AG04450 (cell line): ENCODE results near the gene CACNG6. TPM values are rescaled to one million over a fixed set of nuclear protein-coding genes. Genes with fewer than 3 reads are reported as not detected.

ENCODE experiments used
- CTCF ChIA-PET: fragments of 300-600, 350-600 bp; formaldehyde crosslinking; extraction: SDS; loops from one replicate; lab custom pipeline; 2022; ENCODE audit warnings: antibody characterized with exemption, inconsistent platforms; lab: Charles Lee
- POLR2A ChIA-PET: fragments of 350-600 bp; formaldehyde crosslinking; extraction: SDS; loops from one replicate; lab custom pipeline; 2021; ENCODE audit warnings: antibody characterized with exemption, inconsistent platforms; lab: Yijun Ruan, JAX
- DNase-seq: peaks from one replicate; pipeline ENCODE4 v3.0.0-alpha.2; 2011; ENCODE audit warnings: low read depth, low spot score
- H3K27ac ChIP-seq: one replicate; pipeline ENCODE4 v1.5.1; 2012; ENCODE audit warnings: low read depth, low read length, control low read depth
- H3K27me3 ChIP-seq: one replicate; pipeline ENCODE4 v1.6.0; 2012; ENCODE audit warnings: low read length; ENCODE audit not compliant: control insufficient read depth, insufficient read depth
- H3K4me3 ChIP-seq: 2 replicates; pipeline ENCODE4 v1.5.1; 2011; ENCODE audit warnings: mild to moderate bottlenecking, low read depth, low read length, control low read depth
- H3K9me3 ChIP-seq: 2 replicates; pipeline ENCODE4 v1.5.1; 2012; ENCODE audit warnings: low read length; ENCODE audit not compliant: control insufficient read depth, insufficient read depth
- polyA plus RNA-seq: library from polyadenylated mRNA; depleted of rRNA; stranded (reverse); fragments of >200 nt; gene quantifications from 2 replicates; pipeline ENCODE4 v1.2.3, GENCODE V29; 2011
- TF ChIP-seq, protein P1 (sequence below): IDR thresholded peaks from 2 replicates; pipeline ENCODE4 v1.5.1; 2011; ENCODE audit warnings: low read depth, low read length, control low read depth, inconsistent platforms

Gene CACNG6
- polyA plus RNA-seq, 1 experiment, result 0.19 TPM

DNA sequence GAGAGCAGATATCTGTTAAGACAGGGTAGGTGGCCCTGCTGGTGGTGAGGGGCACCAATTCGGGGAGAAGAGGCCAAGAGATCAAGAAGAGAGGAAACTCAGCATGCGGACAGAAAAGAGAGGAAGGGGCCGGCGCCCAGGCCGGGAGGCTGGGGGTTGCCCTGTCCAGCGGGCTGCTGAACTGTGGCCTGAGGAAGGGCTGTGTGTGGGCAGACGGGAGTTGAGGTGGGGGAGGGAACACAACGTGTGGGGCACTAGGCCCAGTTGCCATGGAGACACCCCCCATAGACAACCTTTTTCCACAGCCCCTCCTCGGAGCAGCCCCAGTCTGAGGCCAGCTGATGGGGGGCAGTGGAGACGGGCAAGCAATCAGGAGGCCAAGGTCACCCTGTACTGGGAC, 31.2 kb upstream of the CACNG6 start:
- DNase-seq, result no peak
- Histone ChIP-seq H3K27ac (peak overlapping the region; percentile 21), H3K9me3 (no peaks in the 10 kb centered on the region), H3K4me3 (peak overlapping the region; percentile 66), H3K27me3 (peaks cover 34% of the 10 kb centered on the region)
- ChIA-PET POLR2A (interaction anchor here (0.6 to 1.0 kb wide), 3 partner anchors 10 to 155 kb away, joined by 3 to 9 read pairs (median 6); partner anchors contain the start of gene MYADM), CTCF (interaction anchor here (0.6 to 0.7 kb wide), 2 partner anchors 51 to 1153 kb away, joined by 5 read pairs; partner anchors contain the start of gene CACNG7)
- TF ChIP-seq, protein P1, sequence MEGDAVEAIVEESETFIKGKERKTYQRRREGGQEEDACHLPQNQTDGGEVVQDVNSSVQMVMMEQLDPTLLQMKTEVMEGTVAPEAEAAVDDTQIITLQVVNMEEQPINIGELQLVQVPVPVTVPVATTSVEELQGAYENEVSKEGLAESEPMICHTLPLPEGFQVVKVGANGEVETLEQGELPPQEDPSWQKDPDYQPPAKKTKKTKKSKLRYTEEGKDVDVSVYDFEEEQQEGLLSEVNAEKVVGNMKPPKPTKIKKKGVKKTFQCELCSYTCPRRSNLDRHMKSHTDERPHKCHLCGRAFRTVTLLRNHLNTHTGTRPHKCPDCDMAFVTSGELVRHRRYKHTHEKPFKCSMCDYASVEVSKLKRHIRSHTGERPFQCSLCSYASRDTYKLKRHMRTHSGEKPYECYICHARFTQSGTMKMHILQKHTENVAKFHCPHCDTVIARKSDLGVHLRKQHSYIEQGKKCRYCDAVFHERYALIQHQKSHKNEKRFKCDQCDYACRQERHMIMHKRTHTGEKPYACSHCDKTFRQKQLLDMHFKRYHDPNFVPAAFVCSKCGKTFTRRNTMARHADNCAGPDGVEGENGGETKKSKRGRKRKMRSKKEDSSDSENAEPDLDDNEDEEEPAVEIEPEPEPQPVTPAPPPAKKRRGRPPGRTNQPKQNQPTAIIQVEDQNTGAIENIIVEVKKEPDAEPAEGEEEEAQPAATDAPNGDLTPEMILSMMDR, result no peak

DNA sequence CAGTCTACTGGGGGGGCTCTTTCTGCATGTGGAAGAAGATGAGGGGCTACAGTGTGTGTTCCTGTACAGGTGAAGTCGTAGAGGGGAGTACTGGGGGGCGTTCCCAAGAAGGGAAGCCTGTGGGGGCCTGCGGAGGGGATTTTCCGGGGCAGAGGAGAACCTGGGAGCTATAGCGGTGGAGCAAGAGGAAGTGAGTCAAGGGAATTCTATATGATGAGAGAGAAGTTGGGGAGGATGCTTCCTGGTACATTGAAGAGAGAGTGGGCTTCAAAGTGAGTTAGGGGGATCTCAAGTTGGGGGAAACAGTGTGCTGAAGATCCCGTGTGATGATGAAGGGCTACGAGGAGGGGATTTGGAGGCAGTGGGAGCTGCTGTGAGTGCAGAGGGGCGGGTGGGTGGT, 30.6 kb upstream of the CACNG6 start:
- ChIA-PET POLR2A (interaction anchor here (0.8 to 1.0 kb wide), 2 partner anchors 93 to 154 kb away, joined by 3 to 9 read pairs; partner anchors contain the start of gene MYADM), CTCF (interaction anchor here (0.6 kb wide), 1 partner anchor 152 kb away, joined by 8 read pairs; no protein-coding TSS in a partner anchor)
- H3K27me3 ChIP-seq, result peaks cover 38% of the 10 kb centered on the region
- no peak for DNase-seq
- H3K9me3 ChIP-seq, result no peaks in the 10 kb centered on the region
- peak overlapping the region; percentile 66 for H3K4me3 ChIP-seq
- TF ChIP-seq, protein P1, result no peak
- H3K27ac ChIP-seq, result peak overlapping the region; percentile 31

DNA sequence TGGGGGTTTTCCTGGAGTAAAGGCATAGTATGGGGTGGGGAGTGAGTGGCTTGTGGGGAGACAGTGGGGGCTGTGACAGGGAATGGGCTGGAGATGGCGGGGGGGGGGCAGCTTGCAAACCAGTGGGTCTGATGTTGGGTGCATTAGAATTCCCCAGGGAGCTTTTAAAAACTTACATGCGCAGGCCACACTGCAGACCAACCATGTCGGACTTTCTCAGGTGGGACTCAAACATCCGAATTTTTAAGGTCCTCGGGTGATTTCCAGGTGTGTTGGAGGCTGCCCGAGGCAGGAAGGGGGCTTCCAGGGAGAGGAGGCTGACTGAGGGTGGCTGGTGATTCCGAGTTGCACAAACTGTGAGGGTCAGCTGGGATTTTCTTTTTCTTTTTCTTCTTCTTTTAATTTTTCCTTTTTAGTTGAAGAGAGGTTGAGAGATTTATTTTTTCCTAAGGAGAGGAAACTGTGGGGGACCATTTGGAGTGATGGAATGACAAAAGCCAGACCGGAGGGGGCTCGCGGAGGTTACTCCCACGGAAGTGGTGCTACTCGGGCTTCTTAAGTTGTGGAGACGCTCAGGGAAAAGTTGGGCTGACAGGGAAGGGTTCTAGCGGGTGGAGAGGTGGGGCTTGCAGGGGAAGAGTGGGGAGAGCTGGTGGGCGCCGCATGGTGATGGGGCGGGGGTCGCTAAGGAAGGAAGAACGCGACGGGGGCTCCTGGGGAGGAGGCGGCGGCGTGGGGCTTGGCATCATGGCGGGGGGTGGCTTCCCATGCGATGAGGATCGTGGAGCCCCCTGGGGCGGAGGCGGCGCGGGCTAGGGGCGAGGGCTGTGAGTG, 29.7 kb upstream of the CACNG6 start:
- CTCF ChIA-PET, result interaction anchor here (0.6 kb wide), 1 partner anchor 153 kb away, joined by 8 read pairs; no protein-coding TSS in a partner anchor
- H3K4me3 ChIP-seq, result peak overlapping the region; percentile 66
- POLR2A ChIA-PET, result interaction anchor here (1.0 kb wide), 1 partner anchor 153 kb away, joined by 3 read pairs; no protein-coding TSS in a partner anchor
- H3K27me3 ChIP-seq, result peaks cover 38% of the 10 kb centered on the region
- H3K9me3 ChIP-seq, result no peaks in the 10 kb centered on the region
- H3K27ac ChIP-seq, result no peak overlapping the region
- TF ChIP-seq, protein P1, result no peak
- DNase-seq, result no peak

DNA sequence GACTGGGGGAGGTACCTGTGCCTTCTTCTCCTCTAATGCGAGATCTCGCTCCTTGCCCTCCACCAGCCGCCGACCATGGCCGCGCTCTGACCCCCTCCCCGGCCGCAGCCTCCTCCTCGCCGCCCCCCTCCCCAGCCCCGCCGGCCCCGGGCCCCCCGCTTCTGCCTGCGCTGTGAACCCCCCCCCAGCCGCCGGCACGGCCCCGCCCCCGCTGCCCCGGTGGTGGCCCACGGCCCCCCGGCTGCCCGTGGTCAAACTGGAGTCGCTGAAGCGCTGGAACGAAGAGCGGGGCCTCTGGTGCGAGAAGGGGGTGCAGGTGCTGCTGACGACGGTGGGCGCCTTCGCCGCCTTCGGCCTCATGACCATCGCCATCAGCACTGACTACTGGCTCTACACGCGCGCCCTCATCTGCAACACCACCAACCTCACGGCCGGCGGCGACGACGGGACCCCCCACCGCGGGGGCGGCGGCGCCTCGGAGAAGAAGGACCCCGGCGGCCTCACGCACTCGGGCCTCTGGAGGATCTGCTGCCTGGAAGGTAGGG, 28.5 kb upstream of the CACNG6 start, which contains the start of gene CACNG8:
TSS of gene CACNG8 (plus strand) at position 51 of the 545 bp plus-strand sequence.
- Histone ChIP-seq H3K9me3 (no peaks in the 10 kb centered on the region), H3K4me3 (peak within 1 kb of the TSS; percentile 66), H3K27ac (no peak within 1 kb of the TSS), H3K27me3 (peaks cover 28% of the 10 kb centered on the region)
- CTCF ChIA-PET, result no interaction called here
- POLR2A ChIA-PET, result no interaction called here
- DNase-seq, result no peak
- TF ChIP-seq, protein P1, result no peak

DNA sequence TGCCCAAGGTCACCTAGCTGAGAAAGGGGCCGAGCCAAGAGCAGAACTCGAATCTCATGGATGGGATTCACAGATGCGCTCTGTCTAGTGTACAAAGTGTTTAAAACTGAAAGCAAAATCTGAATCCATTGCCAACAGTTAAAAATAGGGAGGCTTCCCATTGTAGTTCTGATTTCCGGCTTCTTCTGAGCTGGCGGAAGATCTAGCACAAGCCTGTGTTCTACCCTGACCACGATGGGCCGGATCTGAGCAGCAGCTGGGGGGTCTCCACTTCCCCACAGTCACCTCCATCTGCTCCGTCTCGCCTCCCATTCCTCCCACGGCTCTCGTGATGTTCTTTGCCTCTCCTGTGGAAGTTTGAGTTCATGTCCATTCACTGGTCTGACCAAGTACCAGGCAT, 26.3 kb upstream of the CACNG6 start:
- TF ChIP-seq, protein P1, result no peak
- H3K27ac ChIP-seq, result peak overlapping the region; percentile 21
- no peaks in the 10 kb centered on the region for H3K9me3 ChIP-seq
- peaks cover 20% of the 10 kb centered on the region for H3K27me3 ChIP-seq
- no peak for DNase-seq
- H3K4me3 ChIP-seq, result no peak overlapping the region
- POLR2A ChIA-PET, result no interaction called here
- CTCF ChIA-PET, result no interaction called here
